ENCODE data around the gene ZNF221.

ZNF221 gene

GRCh38 chr19:43950834-43951645, at the start of gene ZNF221:
Gene ZNF221, plus strand, starts transcription at chr19:43951228. Its CDS starts 11,499 bp downstream, at chr19:43962727.
- peaks cover 31% of the 10 kb centered on the region for H3K27me3 Mint-ChIP-seq
- DNase-seq (peak; percentile 62 to 79), ATAC-seq (peak; percentile 95)
- H3K4me3 Mint-ChIP-seq: peak within 1 kb of the TSS; percentile 98
- peaks cover 14% of the 10 kb centered on the region for H3K4me1 Mint-ChIP-seq
- H3K27ac Mint-ChIP-seq: peak within 1 kb of the TSS; percentile 80 to 97
- peaks cover 42 to 65% of the 10 kb centered on the region in 2 donors for H3K9me3 Mint-ChIP-seq

GRCh38 chr19:43901395-43902390, 49.3 kb upstream of the ZNF221 start:
- Mint-ChIP-seq H3K9me3 (peaks cover 64 to 86% of the 10 kb centered on the region in 2 donors), H3K27ac (peak overlapping the region; percentile 85 to 95), H3K27me3 (no peaks in the 10 kb centered on the region), H3K4me1 (peaks cover 23% of the 10 kb centered on the region), H3K4me3 (peak overlapping the region; percentile 95 to 98)
- DNase-seq (peak; percentile 61 to 67), ATAC-seq (peak; percentile 92)

GRCh38 chr19:43902399-43902798, 48.6 kb upstream of the ZNF221 start:
- H3K27me3 Mint-ChIP-seq: no peaks in the 10 kb centered on the region
- H3K27ac Mint-ChIP-seq: no peak overlapping the region
- peak overlapping the region; percentile 95 to 98 for H3K4me3 Mint-ChIP-seq
- DNase-seq (no peak), ATAC-seq (no peak)
- peaks cover 70 to 86% of the 10 kb centered on the region in 2 donors for H3K9me3 Mint-ChIP-seq
- H3K4me1 Mint-ChIP-seq: peaks cover 23% of the 10 kb centered on the region

GRCh38 chr19:43905897-43906296, 45.1 kb upstream of the ZNF221 start:
- ATAC-seq (no peak), DNase-seq (no peak)
- Mint-ChIP-seq H3K9me3 (peaks cover 67 to 91% of the 10 kb centered on the region in 2 donors), H3K27ac (peak overlapping the region in 1 of 2 donors; percentile 51), H3K4me3 (no peak overlapping the region), H3K4me1 (peaks cover 16% of the 10 kb centered on the region), H3K27me3 (no peaks in the 10 kb centered on the region)

GRCh38 chr19:43906774-43907173, 44.3 kb upstream of the ZNF221 start:
- Mint-ChIP-seq H3K4me1 (peaks cover 7% of the 10 kb centered on the region), H3K27me3 (no peaks in the 10 kb centered on the region), H3K4me3 (no peak overlapping the region), H3K9me3 (peaks cover 64 to 89% of the 10 kb centered on the region in 2 donors), H3K27ac (no peak overlapping the region)
- DNase-seq (no peak), ATAC-seq (no peak)

GRCh38 chr19:43908659-43909058, 42.4 kb upstream of the ZNF221 start:
- no peak for ATAC-seq
- Mint-ChIP-seq H3K27ac (no peak overlapping the region), H3K4me1 (no peaks in the 10 kb centered on the region), H3K9me3 (peaks cover 61 to 91% of the 10 kb centered on the region in 2 donors), H3K27me3 (no peaks in the 10 kb centered on the region), H3K4me3 (no peak overlapping the region)
- DNase-seq: no peak

- Mint-ChIP-seq H3K9me3 (peaks cover 65 to 88% of the 10 kb centered on the region in 2 donors), H3K4me1 (no peaks in the 10 kb centered on the region)
- no peak for DNase-seq
These were observed 40.1 kb upstream of the ZNF221 start for GRCh38 chr19:43910884-43911283.

GRCh38 chr19:43913383-43913782, 37.6 kb upstream of the ZNF221 start:
- H3K27ac Mint-ChIP-seq: no peak overlapping the region
- no peak for ATAC-seq
- H3K4me3 Mint-ChIP-seq: no peak overlapping the region
- peaks cover 59 to 76% of the 10 kb centered on the region in 2 donors for H3K9me3 Mint-ChIP-seq
- DNase-seq: no peak
- H3K4me1 Mint-ChIP-seq: no peaks in the 10 kb centered on the region
- H3K27me3 Mint-ChIP-seq: no peaks in the 10 kb centered on the region

More at GRCh38 chr19:43910884-43911283, 40.1 kb upstream of the ZNF221 start:
- no peaks in the 10 kb centered on the region for H3K27me3 Mint-ChIP-seq
- no peak for ATAC-seq
- no peak overlapping the region for H3K4me3 Mint-ChIP-seq
- H3K27ac Mint-ChIP-seq: no peak overlapping the region

- Mint-ChIP-seq H3K27ac (no peak overlapping the region), H3K4me1 (no peaks in the 10 kb centered on the region), H3K9me3 (peaks cover 61 to 76% of the 10 kb centered on the region in 2 donors), H3K27me3 (no peaks in the 10 kb centered on the region), H3K4me3 (no peak overlapping the region)
- no peak for ATAC-seq
- no peak for DNase-seq
These were observed 37.0 kb upstream of the ZNF221 start for GRCh38 chr19:43914051-43914450.

- Mint-ChIP-seq H3K9me3 (peaks cover 28 to 33% of the 10 kb centered on the region in 2 donors), H3K4me3 (no peak overlapping the region), H3K4me1 (no peaks in the 10 kb centered on the region), H3K27ac (no peak overlapping the region), H3K27me3 (no peaks in the 10 kb centered on the region)
- ATAC-seq (no peak), DNase-seq (no peak)
These were observed 27.2 kb upstream of the ZNF221 start for GRCh38 chr19:43923875-43924274.

GRCh38 chr19:43928820-43929219, 22.2 kb upstream of the ZNF221 start:
- Mint-ChIP-seq H3K27ac (no peak overlapping the region), H3K4me1 (peaks cover 3% of the 10 kb centered on the region), H3K4me3 (no peak overlapping the region), H3K27me3 (no peaks in the 10 kb centered on the region), H3K9me3 (peaks cover 17 to 32% of the 10 kb centered on the region in 2 donors)
- DNase-seq (no peak), ATAC-seq (no peak)

GRCh38 chr19:43934055-43934984, 16.7 kb upstream of the ZNF221 start:
- peaks cover 9% of the 10 kb centered on the region for H3K4me1 Mint-ChIP-seq
- H3K4me3 Mint-ChIP-seq: peak overlapping the region; percentile 91 to 93
- ATAC-seq (no peak), DNase-seq (no peak)
- H3K9me3 Mint-ChIP-seq: peaks cover 14 to 20% of the 10 kb centered on the region in 2 donors
- H3K27ac Mint-ChIP-seq: peak overlapping the region; percentile 91 to 95
- H3K27me3 Mint-ChIP-seq: no peaks in the 10 kb centered on the region

GRCh38 chr19:43934985-43935708, 15.9 kb upstream of the ZNF221 start, which contains the start of gene ZNF45:
Gene ZNF45, minus strand, starts transcription at chr19:43935282. Its CDS starts 13,097 bp downstream, at chr19:43922185.
- peak within 1 kb of the TSS; percentile 91 to 95 for H3K27ac Mint-ChIP-seq
- H3K4me3 Mint-ChIP-seq: peak within 1 kb of the TSS; percentile 91 to 93
- H3K4me1 Mint-ChIP-seq: peaks cover 9% of the 10 kb centered on the region
- ATAC-seq: peak; percentile 99
- no peaks in the 10 kb centered on the region for H3K27me3 Mint-ChIP-seq
- peak; percentile 78 to 87 for DNase-seq
- peaks cover 13 to 14% of the 10 kb centered on the region in 2 donors for H3K9me3 Mint-ChIP-seq

GRCh38 chr19:43936188-43936587, 14.8 kb upstream of the ZNF221 start:
- H3K4me3 Mint-ChIP-seq: peak overlapping the region; percentile 91 to 93
- ATAC-seq: no peak

More at GRCh38 chr19:43936188-43936587, 14.8 kb upstream of the ZNF221 start:
- Mint-ChIP-seq H3K4me1 (peaks cover 9% of the 10 kb centered on the region), H3K9me3 (peaks cover 13 to 17% of the 10 kb centered on the region in 2 donors), H3K27me3 (no peaks in the 10 kb centered on the region), H3K27ac (no peak overlapping the region)
- DNase-seq: no peak
